GM19397 (cell line): ENCODE results near the gene TSPAN18.

ENCODE experiments used
- ATAC-seq: cut with Tn5 transposase; IDR thresholded peaks from one replicate; pipeline ENCODE4 v1.9.1; 2021; ENCODE audit warnings: mild to moderate bottlenecking, moderate library complexity; ENCODE audit not compliant: unreplicated experiment

TSPAN18 gene

GRCh38 chr11:44736791-44737190 is 10.0 kb downstream of the TSPAN18 start:
- ATAC-seq = no peak

GRCh38 chr11:44737245-44738085 is 10.7 kb downstream of the TSPAN18 start:
- ATAC-seq = no peak

- no peak for ATAC-seq
Measured at GRCh38 chr11:44738791-44739190, 12.0 kb downstream of the TSPAN18 start.

GRCh38 chr11:44740967-44741366 is 14.2 kb downstream of the TSPAN18 start:
- no peak for ATAC-seq

- no peak for ATAC-seq
Measured at GRCh38 chr11:44741976-44742375, 15.2 kb downstream of the TSPAN18 start.

- ATAC-seq = no peak
Measured at GRCh38 chr11:44742508-44743246, 15.9 kb downstream of the TSPAN18 start.

- ATAC-seq = no peak
Measured at GRCh38 chr11:44743326-44743725, 16.6 kb downstream of the TSPAN18 start.

- ATAC-seq = no peak
Measured at GRCh38 chr11:44743959-44744557, 17.3 kb downstream of the TSPAN18 start.

GRCh38 chr11:44746894-44747293 is 20.1 kb downstream of the TSPAN18 start:
- ATAC-seq = no peak

- no peak for ATAC-seq
Measured at GRCh38 chr11:44747316-44747715, 20.6 kb downstream of the TSPAN18 start.

GRCh38 chr11:44747836-44748235 is 21.1 kb downstream of the TSPAN18 start:
- ATAC-seq = no peak

GRCh38 chr11:44748606-44749005 is 21.8 kb downstream of the TSPAN18 start:
- ATAC-seq = no peak

- ATAC-seq = no peak
Measured at GRCh38 chr11:44749189-44749588, 22.4 kb downstream of the TSPAN18 start.

- no peak for ATAC-seq
Measured at GRCh38 chr11:44750551-44751465, 24.0 kb downstream of the TSPAN18 start.

- no peak for ATAC-seq
Measured at GRCh38 chr11:44752300-44752699, 25.5 kb downstream of the TSPAN18 start.

GRCh38 chr11:44752713-44753112 is 26.0 kb downstream of the TSPAN18 start:
- no peak for ATAC-seq

- no peak for ATAC-seq
Measured at GRCh38 chr11:44753961-44754645, 27.3 kb downstream of the TSPAN18 start.

GRCh38 chr11:44754876-44755555 is 28.3 kb downstream of the TSPAN18 start:
- no peak for ATAC-seq
